Osteoblast (primary cell): ENCODE measurements around the gene TBX15. TPM values are rescaled to one million over a fixed set of nuclear protein-coding genes. Genes with fewer than 3 reads are reported as not detected.

Experiments
- DNase-seq: peaks from one replicate; pipeline ENCODE4 v3.0.0; 2011; ENCODE audit warnings: low spot score, mixed read lengths; ENCODE audit not compliant: insufficient read length; ENCODE audit errors: missing footprints
- H2AFZ ChIP-seq: 2 replicates; pipeline ENCODE4 v1.6.0; 2011; ENCODE audit warnings: mild to moderate bottlenecking, low read length
- H3K27ac ChIP-seq: 2 replicates; pipeline ENCODE4 v1.5.1; 2011; ENCODE audit warnings: mild to moderate bottlenecking, low read depth, low read length, moderate library complexity
- H3K27me3 ChIP-seq: 2 replicates; pipeline ENCODE4 v1.6.0; 2012; ENCODE audit warnings: mild to moderate bottlenecking, control low read depth, inconsistent platforms, low read length, moderate library complexity; ENCODE audit not compliant: insufficient read depth
- H3K36me3 ChIP-seq: 2 replicates; pipeline ENCODE4 v1.5.1; 2011; ENCODE audit warnings: mild to moderate bottlenecking, low read length, control low read depth, moderate library complexity; ENCODE audit not compliant: insufficient read depth
- H3K4me1 ChIP-seq: 2 replicates; pipeline ENCODE4 v1.5.1; 2011; ENCODE audit warnings: mild to moderate bottlenecking, low read length, control low read depth, moderate library complexity; ENCODE audit not compliant: insufficient read depth
- H3K4me2 ChIP-seq: 2 replicates; pipeline ENCODE4 v1.6.0; 2011; ENCODE audit warnings: mild to moderate bottlenecking, low read length; ENCODE audit not compliant: insufficient read depth
- H3K4me3 ChIP-seq: fragments of 200-600 bp; sonication (generic); 3 replicates; pipeline ENCODE4 v1.5.1; 2012; ENCODE audit warnings: mild to moderate bottlenecking, low read length, inconsistent platforms; ENCODE audit not compliant: insufficient read depth
- H3K79me2 ChIP-seq: 2 replicates; pipeline ENCODE4 v1.6.0; 2012; ENCODE audit warnings: mild to moderate bottlenecking, low read length, control low read depth, inconsistent platforms; ENCODE audit not compliant: insufficient read depth
- H3K9me3 ChIP-seq: 2 replicates; pipeline ENCODE4 v1.5.1; 2011; ENCODE audit warnings: low read depth, low read length, control low read depth
- H4K20me1 ChIP-seq: 2 replicates; pipeline ENCODE4 v1.6.0; 2012; ENCODE audit warnings: mild to moderate bottlenecking, low read length, control low read depth; ENCODE audit not compliant: insufficient read depth
- total RNA-seq: library from RNA; depleted of rRNA; stranded (reverse); fragments of >200 nt; gene quantifications from 2 replicates; pipeline ENCODE4 v1.2.3, GENCODE V29; 2012
- TF ChIP-seq, protein P1 (sequence below): IDR thresholded peaks from 2 replicates; pipeline ENCODE4 v1.5.1; 2011; ENCODE audit warnings: mild to moderate bottlenecking, low read depth, low read length, moderate library complexity; ENCODE audit errors: extremely low read depth

Gene TBX15
- total RNA-seq, 1 donor: 44.5 TPM

DNA sequence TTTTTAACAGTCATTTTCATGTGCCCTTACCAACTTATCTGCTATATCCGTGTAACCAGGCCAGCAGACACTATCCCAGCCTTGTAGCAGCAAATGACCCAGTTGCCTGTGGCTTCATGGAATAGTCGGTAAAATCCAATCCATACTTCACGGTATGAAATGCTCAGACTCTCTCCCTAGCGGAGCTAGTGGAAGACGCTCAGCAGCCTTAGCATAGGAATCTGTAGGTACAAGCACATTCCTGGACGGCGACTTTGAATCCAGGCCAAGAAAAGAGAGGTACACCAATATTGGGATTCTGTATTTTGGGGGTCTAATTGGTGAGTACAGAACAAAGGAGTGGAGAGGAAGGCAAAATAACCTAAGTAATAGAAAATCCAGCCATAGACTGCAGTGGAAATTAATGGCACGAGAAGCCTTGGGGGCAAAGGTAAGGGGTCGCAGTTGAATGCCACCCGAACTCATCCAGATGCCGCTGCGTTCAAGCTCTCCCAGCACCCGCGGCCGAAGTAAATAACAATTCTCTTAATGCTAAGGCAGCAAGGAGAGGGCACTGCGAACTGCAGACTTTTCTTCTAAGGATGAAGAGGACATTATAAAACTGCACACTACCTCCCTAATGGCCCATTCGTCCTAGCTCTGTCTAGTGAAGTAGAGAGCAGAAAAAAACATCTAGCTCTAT is 17.7 kb upstream of the TBX15 start:
- TF ChIP-seq, protein P1, sequence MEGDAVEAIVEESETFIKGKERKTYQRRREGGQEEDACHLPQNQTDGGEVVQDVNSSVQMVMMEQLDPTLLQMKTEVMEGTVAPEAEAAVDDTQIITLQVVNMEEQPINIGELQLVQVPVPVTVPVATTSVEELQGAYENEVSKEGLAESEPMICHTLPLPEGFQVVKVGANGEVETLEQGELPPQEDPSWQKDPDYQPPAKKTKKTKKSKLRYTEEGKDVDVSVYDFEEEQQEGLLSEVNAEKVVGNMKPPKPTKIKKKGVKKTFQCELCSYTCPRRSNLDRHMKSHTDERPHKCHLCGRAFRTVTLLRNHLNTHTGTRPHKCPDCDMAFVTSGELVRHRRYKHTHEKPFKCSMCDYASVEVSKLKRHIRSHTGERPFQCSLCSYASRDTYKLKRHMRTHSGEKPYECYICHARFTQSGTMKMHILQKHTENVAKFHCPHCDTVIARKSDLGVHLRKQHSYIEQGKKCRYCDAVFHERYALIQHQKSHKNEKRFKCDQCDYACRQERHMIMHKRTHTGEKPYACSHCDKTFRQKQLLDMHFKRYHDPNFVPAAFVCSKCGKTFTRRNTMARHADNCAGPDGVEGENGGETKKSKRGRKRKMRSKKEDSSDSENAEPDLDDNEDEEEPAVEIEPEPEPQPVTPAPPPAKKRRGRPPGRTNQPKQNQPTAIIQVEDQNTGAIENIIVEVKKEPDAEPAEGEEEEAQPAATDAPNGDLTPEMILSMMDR: no peak
- Histone ChIP-seq H3K79me2 (no peaks in the 10 kb centered on the region), H3K4me3 (no peak overlapping the region), H3K27ac (no peak overlapping the region), H3K4me1 (peaks cover 36% of the 10 kb centered on the region), H2AFZ (no peak overlapping the region), H3K9me3 (peaks cover 3% of the 10 kb centered on the region), H3K36me3 (no peaks in the 10 kb centered on the region), H3K27me3 (peaks cover 14% of the 10 kb centered on the region), H3K4me2 (no peak overlapping the region), H4K20me1 (no peaks in the 10 kb centered on the region)
- no peak for DNase-seq

DNA sequence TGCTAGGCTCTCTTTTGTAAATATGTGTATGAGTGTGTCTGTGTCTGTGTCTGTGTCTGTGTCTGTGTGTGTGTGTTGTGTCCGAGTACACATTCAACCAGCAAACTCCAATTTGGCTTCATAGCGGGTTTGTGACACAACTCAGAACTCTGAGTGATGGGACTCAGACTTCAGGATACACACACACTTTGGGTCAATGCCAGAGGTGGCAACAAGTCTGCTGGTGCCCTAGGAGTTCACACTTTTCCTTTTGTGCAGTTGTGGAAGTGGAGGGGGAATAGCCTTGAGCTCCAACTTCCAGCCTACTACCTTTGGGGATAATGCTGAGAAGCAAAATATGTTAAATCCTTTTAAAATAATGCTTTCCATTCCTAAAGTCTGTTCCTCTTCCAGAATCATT is 16.6 kb upstream of the TBX15 start:
- H2AFZ ChIP-seq: no peak overlapping the region
- H4K20me1 ChIP-seq: no peaks in the 10 kb centered on the region
- no peaks in the 10 kb centered on the region for H3K36me3 ChIP-seq
- TF ChIP-seq, protein P1: no peak
- no peak overlapping the region for H3K4me3 ChIP-seq
- H3K79me2 ChIP-seq: no peaks in the 10 kb centered on the region
- H3K27ac ChIP-seq: no peak overlapping the region
- no peak overlapping the region for H3K4me2 ChIP-seq
- H3K9me3 ChIP-seq: peaks cover 3% of the 10 kb centered on the region
- H3K27me3 ChIP-seq: peaks cover 14% of the 10 kb centered on the region
- DNase-seq: no peak
- H3K4me1 ChIP-seq: peaks cover 30% of the 10 kb centered on the region

DNA sequence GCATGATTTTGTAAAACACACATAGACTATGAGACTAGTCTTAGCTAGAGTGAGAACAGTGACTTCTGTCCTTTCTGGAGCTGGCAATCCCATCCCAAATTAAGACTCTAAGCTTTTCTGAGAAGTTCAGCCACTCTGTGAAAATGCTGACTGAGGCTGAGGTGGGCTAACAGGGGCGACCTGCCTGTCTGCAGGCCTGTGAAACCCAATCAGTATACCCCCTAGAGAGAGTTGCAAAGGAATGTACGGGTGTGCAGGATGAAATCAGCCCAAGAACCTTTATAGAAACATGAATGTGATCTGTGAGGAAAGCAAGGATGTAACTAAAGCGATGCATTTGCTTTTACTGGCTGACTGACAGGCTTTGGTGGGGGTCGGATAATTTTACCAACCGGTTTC is 16.0 kb upstream of the TBX15 start:
- TF ChIP-seq, protein P1: no peak
- DNase-seq: no peak
- Histone ChIP-seq H3K79me2 (no peaks in the 10 kb centered on the region), H3K9me3 (peaks cover 3% of the 10 kb centered on the region), H3K36me3 (no peaks in the 10 kb centered on the region), H2AFZ (no peak overlapping the region), H3K4me1 (peaks cover 24% of the 10 kb centered on the region), H3K4me2 (no peak overlapping the region), H3K27ac (no peak overlapping the region), H3K27me3 (peaks cover 14% of the 10 kb centered on the region), H3K4me3 (no peak overlapping the region), H4K20me1 (no peaks in the 10 kb centered on the region)

DNA sequence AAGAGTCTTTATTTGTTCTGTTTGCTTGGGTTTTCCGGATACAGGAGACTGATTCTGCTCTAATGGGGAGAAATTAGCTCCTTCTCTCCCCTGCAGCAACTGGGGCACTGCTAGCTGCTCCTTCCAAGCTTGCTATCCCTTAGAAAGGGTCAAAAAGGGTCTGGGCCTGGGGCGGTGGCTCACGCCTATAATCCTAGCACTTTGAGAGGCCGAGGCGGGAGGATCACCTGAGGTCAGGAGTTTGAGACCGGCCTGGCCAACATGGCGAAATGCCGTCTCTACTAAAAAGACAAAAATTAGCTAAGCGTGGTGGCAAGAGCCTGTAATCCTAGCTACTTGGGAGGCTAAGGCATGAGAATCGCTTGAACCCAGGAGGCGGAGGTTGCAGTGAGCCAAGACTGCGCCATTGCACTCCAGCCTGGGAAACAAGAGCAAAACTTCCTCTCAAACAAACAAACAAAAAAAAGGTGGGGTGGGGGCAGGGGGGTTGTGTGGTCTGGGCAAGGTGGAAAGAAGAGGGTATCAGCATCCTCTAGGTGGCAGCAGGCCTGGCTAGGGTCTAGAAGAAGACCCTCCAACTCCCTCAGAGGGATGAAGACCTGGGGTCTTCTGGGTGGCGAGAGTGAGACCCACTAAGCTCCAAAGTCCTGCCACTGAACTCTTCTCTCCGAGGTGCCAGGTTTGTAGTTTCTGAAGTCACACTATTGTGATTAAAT is 15.4 kb upstream of the TBX15 start:
- no peaks in the 10 kb centered on the region for H3K36me3 ChIP-seq
- H3K27me3 ChIP-seq: peaks cover 14% of the 10 kb centered on the region
- no peaks in the 10 kb centered on the region for H3K79me2 ChIP-seq

More for the DNA sequence above, 15.4 kb upstream of the TBX15 start:
- H3K27ac ChIP-seq: no peak overlapping the region
- peaks cover 3% of the 10 kb centered on the region for H3K9me3 ChIP-seq
- no peak for DNase-seq
- no peak overlapping the region for H3K4me2 ChIP-seq
- no peak overlapping the region for H3K4me3 ChIP-seq
- peaks cover 18% of the 10 kb centered on the region for H3K4me1 ChIP-seq
- H4K20me1 ChIP-seq: no peaks in the 10 kb centered on the region
- TF ChIP-seq, protein P1: no peak
- no peak overlapping the region for H2AFZ ChIP-seq
